H1 (cell line): ENCODE data around the gene RAB2B. TPM values are rescaled to one million over a fixed set of nuclear protein-coding genes. Genes with fewer than 3 reads are reported as not detected.

Experiments
- ATF2 ChIP-seq: IDR thresholded peaks from 2 replicates; pipeline ENCODE4 v1.6.1; 2012; ENCODE audit warnings: low read length, inconsistent platforms
- CHD2 ChIP-seq: IDR thresholded peaks from 2 replicates; pipeline ENCODE4 v1.6.1; 2012; ENCODE audit warnings: low read length, improper control_type of control experiment
- EGR1 ChIP-seq: IDR thresholded peaks from 2 replicates; pipeline ENCODE4 v1.6.1; 2011; ENCODE audit warnings: low read depth, low read length, borderline replicate concordance
- KDM1A ChIP-seq: fragments of 200-600, 300-600 bp; sonication (generic); IDR thresholded peaks from 2 replicates; pipeline ENCODE4 v1.7.1; 2016; ENCODE audit warnings: mild to moderate bottlenecking, low read length, borderline replicate concordance
- KDM5A ChIP-seq: fragments of 200-600 bp; IDR thresholded peaks from 2 replicates; pipeline ENCODE4 v1.7.1; 2012; ENCODE audit warnings: mild to moderate bottlenecking, low read length, inconsistent platforms, mixed read lengths
- MAX ChIP-seq: IDR thresholded peaks from 2 replicates; pipeline ENCODE4 v1.6.1; 2012; ENCODE audit warnings: inconsistent platforms
- POLR2AphosphoS5 ChIP-seq: IDR thresholded peaks from 2 replicates; pipeline ENCODE4 v1.6.1; 2011; ENCODE audit warnings: low read depth, low read length
- RAD21 ChIP-seq, 2 experiments: IDR thresholded peaks in 1 of 2; conservative IDR thresholded peaks in 1 of 2; 2 replicates each; pipeline ENCODE4 v1.6.1; 2011; ENCODE audit warnings: low read depth in 2 of 2, low read length in 2 of 2, improper control_type of control experiment in 1 of 2, inconsistent platforms in 1 of 2, mild to moderate bottlenecking in 1 of 2, moderate library complexity in 1 of 2
- SIN3A ChIP-seq, 2 experiments: IDR thresholded peaks in 1 of 2; conservative IDR thresholded peaks in 1 of 2; 2 replicates each; pipeline ENCODE4 v1.6.1; 2011 to 2012; ENCODE audit warnings: low read length in 2 of 2, improper control_type of control experiment in 1 of 2, low read depth in 1 of 2, mild to moderate bottlenecking in 1 of 2
- SP1 ChIP-seq: IDR thresholded peaks from 2 replicates; pipeline ENCODE4 v1.6.1; 2011; ENCODE audit warnings: low read depth, low read length
- SP2 ChIP-seq: IDR thresholded peaks from 2 replicates; pipeline ENCODE4 v1.6.1; 2012; ENCODE audit warnings: mild to moderate bottlenecking, low read length, inconsistent platforms
- TAF7 ChIP-seq: optimal IDR thresholded peaks from 2 replicates; pipeline ENCODE3; 2011; ENCODE audit warnings: low read depth, mild to moderate bottlenecking, inconsistent platforms, low read length, moderate library complexity, borderline replicate concordance
- TBP ChIP-seq: IDR thresholded peaks from 2 replicates; pipeline ENCODE4 v1.6.1; 2011; ENCODE audit warnings: low read depth, low read length, improper control_type of control experiment
- polyA plus RNA-seq, 7 experiments: library from polyadenylated mRNA; depleted of rRNA in 3 of 7; stranded (reverse) in 5 of 7; unstranded in 2 of 7; fragments of >200 nt in 5 of 7; fragments of 200-250 nt in 2 of 7; gene quantifications; 1 replicate in 5 of 7; 2 replicates in 1 of 7; 4 replicates in 1 of 7; pipeline versions ENCODE4 v1.2.1 to v1.2.3, GENCODE V29; 2011 to 2013; ENCODE audit warnings: missing spikeins in 2 of 7, mixed read lengths in 2 of 7
- total RNA-seq: library from RNA; stranded (reverse); fragmentation: NEBNext Ultra II Directional; extraction: Animal tissue kit (Norgen Biotek cat#: 25700); gene quantifications from 2 replicates; pipeline ENCODE4 v1.2.1, GENCODE V29; 2021

Gene RAB2B
- total and polyA plus RNA-seq, 2 of the 8 experiments (the other 6 are each of a cell fraction or from before 2014, with no cell fraction given), result 23.4 to 26.1 TPM

DNA sequence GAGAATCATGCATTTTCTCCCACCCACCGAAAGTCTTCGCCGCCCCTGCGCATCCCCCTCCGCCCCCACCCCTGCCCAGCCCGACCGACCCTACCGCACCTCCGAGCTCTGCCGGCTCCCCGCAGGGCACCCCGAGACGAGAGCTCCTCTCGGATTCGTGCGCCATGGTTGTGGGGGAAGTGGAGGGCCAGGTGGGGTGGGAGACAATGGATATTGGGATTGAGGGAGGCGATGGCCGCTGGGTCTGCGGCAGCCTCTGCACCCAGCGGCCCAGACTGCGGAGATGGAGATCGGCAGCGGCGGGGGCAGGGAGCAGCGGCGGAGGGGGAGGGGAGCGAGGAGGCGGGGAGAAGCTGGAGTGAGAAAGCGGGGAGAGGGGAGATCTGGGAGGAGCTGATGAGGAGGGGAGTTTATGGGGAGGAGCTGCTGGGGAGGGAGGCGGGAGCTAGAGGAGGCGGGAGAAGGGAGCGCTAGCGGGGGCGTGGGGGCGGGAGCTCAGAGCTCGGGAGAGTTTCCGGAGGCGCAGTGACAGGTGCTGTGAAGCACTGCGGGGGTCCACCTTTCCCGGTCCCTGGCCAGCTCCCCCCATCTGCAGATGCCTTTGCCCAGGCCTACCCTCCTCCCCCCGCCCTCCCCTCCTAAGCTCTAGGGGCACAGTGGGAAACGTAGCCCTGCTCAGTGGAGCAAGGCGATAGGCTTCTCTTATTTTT lies 49.4 kb upstream of the RAB2B start, which contains the start of gene SALL2 (continued):
- TF ChIP-seq SP1 (peak; percentile 91), CHD2 (peak; percentile 67), SIN3A (conservative IDR thresholded peaks at IDR 0.05 in 1 of 2, IDR thresholded peaks at IDR 0.05 in 1 of 2; ENCODE audit: low read depth in 1 of 2, low read length in 2 of 2) (peak; percentile 86 to 87; a peak in 2 of 4 replicates), ATF2 (no peak), KDM5A (no peak), TAF7 (peak; percentile 37), SP2 (no peak), POLR2AphosphoS5 (peak; percentile 70), KDM1A (peak; percentile 39; the same call in 1 of the 2 replicates), TBP (0 out of 2 replicates have a peak, but pooled peaks have one; percentile 47), RAD21 (IDR thresholded peaks at IDR 0.05 in 1 of 2, conservative IDR thresholded peaks at IDR 0.05 in 1 of 2; ENCODE audit: low read depth in 2 of 2, low read length in 2 of 2) (peak in 1 of 2 experiments; percentile 16; a peak in 1 of 4 replicates), EGR1 (peak; percentile 100), MAX (peak; percentile 57)
